HS-5 (cell line): ENCODE results near the gene TAS2R8.
"Not testable (repeated sequence)": the region's sequence is repeated elsewhere in the genome, so short reads cannot be mapped to it uniquely, and the experiment has no call there.

Source experiments
- DNase-seq: peaks from one replicate; pipeline ENCODE4 v3.0.0-alpha.2; 2012; ENCODE audit warnings: low read depth

TAS2R8 gene, protein sequence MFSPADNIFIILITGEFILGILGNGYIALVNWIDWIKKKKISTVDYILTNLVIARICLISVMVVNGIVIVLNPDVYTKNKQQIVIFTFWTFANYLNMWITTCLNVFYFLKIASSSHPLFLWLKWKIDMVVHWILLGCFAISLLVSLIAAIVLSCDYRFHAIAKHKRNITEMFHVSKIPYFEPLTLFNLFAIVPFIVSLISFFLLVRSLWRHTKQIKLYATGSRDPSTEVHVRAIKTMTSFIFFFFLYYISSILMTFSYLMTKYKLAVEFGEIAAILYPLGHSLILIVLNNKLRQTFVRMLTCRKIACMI

GRCh38 chr12:10807186-10807585 is at the start of gene TAS2R8:
TSS of gene TAS2R8 (minus strand) at chr12:10807286. CDS start at chr12:10806980, 306 bp downstream.
- DNase-seq, result no peak

GRCh38 chr12:10855807-10856206 is 48.7 kb upstream of the TAS2R8 start:
- no peak for DNase-seq

GRCh38 chr12:10853776-10854175 is 46.7 kb upstream of the TAS2R8 start:
- DNase-seq, result no peak

GRCh38 chr12:10851243-10851858 is 44.3 kb upstream of the TAS2R8 start:
- DNase-seq, result no peak

DNA sequence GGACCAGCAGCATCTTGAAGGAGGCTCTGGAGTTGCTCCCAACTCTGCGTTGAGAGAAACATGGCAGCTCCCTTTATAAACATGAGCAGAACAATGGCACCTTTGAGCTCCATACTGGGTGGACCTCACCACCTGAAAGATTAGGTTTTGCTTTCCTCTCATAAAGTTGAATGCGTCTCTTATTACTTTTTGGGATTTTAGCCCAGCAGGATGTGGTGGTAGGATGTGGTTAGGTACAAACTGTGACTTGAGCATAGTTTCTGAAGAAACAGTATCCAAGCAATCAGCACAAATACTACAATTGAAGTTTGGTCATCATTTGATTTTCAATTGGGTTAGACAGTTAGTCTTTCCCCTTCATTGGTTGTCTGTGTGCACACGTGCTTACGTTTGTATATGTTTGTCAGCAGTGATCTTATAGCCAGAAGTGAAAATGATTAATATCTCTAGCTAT is 42.4 kb upstream of the TAS2R8 start, which contains the start of gene PRR4:
Gene PRR4 (minus strand): TSS at position 51 of the 454 bp plus-strand sequence. CDS start 38 bp downstream, at position 13.
- DNase-seq, result no peak

DNA sequence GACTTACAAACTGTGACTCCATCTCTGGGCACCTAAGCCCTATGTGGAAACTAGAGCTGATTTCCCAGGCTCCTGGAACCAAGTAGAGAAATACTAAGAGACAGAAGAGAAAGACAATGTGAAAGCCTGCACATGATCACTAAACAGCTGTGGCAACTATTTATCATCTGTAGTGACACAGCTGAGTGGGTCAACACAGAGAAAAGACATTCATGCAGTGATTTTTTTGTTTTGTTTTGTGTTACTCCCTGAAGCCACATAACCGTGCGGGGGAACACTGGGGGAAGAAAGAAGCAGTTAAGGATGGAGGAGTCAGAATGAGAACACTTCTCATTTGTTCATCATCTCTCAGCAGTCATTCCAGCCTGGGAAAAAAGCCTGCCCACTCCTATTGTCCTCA is 40.7 kb upstream of the TAS2R8 start:
- no peak for DNase-seq

DNA sequence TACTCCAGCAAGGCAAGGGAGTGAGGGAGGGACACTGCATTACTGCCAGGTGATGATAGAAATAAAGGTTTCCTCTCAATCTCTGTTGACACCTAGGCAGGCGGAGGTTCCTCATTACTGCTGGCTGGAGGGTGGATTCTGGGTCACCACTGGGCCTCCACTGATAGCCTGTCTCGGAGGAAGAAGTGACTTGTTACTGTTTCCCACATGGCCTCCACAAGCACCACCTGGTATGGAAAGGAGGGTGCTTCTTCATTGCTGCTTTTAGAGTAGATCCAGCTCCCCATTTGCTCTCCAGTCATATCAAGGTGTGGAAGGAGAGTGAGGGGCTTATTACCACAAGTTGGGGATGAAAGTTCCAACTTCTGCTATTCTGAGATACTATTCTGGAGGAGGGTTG is 35.8 kb upstream of the TAS2R8 start:
- no peak for DNase-seq

GRCh38 chr12:10838461-10838860 is 31.4 kb upstream of the TAS2R8 start:
- DNase-seq, result no peak

GRCh38 chr12:10829994-10830393 is 22.9 kb upstream of the TAS2R8 start:
- DNase-seq, result no peak

DNA sequence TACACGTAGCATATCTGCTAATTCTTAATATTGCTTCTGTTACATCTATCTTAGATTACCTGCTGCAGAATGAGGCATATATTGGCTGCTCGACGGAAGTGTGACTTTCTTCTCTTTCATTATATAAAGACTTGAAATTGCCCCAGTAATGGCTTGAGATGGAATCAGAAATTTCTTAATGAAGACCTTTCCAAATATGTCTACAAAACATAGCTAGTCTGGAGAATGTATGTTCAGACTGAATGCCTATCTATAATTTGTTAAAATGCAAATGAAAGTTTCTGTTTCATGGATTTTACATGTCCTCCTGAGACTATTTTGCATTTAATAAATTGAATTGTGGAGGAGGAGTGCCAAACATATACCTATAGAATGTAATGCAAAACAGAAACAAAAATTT is 19.2 kb upstream of the TAS2R8 start, which contains the start of gene TAS2R10:
Gene TAS2R10 (minus strand): TSS at position 101 of the 400 bp plus-strand sequence. CDS start 89 bp downstream, at position 12.
- DNase-seq, result no peak

DNA sequence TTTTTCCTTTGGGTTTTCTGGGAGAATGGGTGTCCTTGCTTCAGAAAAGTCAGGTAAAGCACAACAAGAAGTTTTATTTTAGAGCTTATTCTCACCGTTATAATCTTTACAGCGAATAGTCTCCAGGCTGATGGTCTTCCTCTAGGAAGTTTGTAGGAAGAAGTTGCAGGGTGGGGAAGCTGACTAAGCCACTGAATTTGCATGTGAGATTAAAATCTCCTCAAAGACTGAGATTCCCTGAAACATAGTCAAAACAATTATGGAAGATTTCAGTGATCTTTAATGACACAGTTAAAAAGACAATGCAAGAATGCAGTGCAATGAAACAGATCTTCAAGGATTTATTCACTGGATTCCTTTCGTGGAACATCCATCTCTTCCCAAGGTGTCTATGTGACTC is 17.9 kb upstream of the TAS2R8 start:
- no peak for DNase-seq

GRCh38 chr12:10811883-10812536 is 4.9 kb upstream of the TAS2R8 start:
- DNase-seq, result no peak

GRCh38 chr12:10810068-10810467 is 3.0 kb upstream of the TAS2R8 start, which contains the start of gene TAS2R9:
TSS of gene TAS2R9 (minus strand) at chr12:10810168. CDS start at chr12:10810075, 93 bp downstream.
- DNase-seq, result no peak

GRCh38 chr12:10802587-10802986 is 4.5 kb downstream of the TAS2R8 start, which contains the start of gene TAS2R7:
TSS of gene TAS2R7 (minus strand) at chr12:10802627. CDS start at chr12:10802570, 57 bp downstream.
- no peak for DNase-seq

DNA sequence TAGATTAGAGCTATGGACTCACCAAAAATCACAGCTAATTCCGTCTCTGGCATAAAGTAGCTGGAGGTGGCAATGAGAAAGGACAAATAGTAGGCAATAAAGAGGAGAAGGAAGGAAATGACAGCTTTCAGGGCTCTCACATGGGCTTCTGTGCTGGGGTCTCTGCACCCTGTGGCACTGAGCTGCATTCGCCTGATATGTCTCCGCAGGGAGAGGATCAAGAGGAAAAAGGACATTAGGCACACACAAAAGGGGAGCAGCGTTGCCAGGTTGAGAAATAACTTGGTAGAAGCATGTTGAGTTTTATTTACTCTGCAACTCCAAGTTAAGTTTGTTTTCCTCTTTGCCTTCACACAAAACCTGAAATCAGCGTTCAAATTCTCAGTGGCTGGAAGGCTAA is 5.3 kb downstream of the TAS2R8 start:
- no peak for DNase-seq

DNA sequence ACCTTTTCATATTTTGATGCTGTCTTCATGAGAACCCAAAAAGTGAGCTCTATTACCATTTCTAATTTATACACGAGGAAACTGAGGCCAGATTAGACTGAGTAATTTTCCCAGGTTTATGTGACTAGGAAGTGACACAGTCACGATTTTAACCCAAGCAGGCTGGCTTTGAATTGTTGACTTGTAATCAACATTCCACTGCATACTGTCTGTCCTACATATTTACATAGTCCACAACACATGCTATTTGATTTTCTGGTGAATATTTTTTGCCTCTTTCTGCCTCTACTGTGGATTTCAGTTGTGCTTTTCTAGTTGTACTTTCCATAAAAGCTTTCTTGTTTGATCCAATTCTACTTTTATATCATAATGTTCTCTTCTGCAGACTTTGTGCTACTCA is 12.9 kb downstream of the TAS2R8 start:
- no peak for DNase-seq

- not testable (repeated sequence) for DNase-seq
These were observed 15.3 kb downstream of the TAS2R8 start for GRCh38 chr12:10791769-10792168.

DNA sequence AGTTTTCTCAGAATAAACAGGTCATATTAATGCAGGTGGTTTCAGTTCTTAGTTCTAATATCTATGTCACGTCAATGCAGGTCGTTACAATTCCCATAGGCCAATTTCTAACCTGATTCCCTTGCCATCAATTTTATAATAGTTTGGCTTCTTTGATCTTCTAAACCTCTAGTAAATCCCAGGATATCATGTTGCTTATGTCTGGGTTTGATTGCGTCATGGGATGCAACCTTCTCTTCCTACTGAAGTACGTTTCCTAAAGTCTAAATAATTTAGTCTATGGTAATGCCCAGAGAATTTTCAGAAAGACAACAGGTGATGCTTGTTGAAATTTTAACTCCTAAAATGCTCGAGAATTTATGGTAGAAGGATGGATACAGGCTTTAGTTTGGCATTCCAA is 23.8 kb downstream of the TAS2R8 start:
- DNase-seq, result no peak

DNA sequence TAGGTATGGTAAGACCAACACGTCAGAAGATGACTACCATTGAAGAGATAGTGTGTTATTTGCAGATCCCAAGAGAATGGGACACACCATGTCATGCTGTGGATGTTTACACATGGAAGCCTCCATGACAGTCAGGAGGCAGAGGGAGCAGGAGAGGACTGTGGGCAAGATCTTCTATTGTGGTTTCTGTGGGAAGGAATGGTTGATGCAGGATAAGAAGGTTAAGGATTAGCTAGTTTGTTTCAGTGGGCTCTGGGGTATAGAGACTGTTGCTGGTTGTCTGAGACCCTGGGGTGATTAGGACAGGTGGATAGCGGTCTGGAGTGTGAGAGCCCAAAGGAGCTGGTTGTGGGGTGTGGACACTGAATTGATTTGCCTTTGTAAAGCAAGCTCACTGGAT is 28.0 kb downstream of the TAS2R8 start:
- no peak for DNase-seq

DNA sequence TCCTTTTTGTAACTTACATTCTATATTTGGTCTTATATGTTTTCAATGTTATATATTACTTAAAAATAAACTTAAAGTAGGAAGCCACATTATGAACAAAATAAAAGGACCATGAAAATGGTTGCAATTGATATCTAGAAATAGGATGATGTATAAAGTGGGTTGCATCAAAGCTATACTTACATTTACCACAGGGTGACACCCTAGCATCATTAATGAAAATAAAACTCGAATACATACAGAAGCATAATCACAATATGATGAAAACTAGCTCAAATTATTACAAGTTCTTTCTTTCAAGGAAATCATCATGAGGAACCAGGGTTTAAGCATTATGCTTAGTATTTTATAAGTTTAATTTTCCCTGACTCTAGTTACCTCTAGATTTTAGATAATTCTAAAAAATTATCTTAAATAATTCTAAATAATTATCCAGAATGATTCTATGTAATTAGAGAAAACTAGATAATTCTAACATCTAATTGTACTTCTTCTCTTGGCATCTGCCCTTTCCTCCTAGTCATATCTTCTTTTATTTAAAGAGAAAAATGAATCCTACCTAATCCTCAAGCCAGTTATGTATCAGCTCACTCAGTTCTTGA is 35.9 kb downstream of the TAS2R8 start:
- no peak for DNase-seq

DNA sequence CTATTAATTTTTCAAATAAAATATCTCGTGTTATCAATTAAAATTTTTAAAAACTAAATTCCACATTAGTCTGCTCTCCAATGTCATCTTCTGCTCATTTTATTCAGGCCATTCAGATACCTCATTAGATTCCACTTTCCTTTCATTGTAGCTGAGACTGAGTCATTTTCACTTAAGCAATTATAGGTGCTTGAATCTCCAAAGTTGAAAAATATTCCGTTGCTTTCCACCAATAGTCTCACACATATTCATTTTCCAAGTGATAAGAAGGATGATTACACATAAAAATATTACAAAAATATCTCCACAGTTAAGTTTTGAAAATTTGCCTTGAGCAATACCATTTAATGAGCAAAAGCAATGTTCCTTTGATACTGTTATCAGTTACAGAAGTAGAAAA is 47.4 kb downstream of the TAS2R8 start:
- DNase-seq, result no peak

- DNase-seq, result no peak
These were observed 50.9 kb downstream of the TAS2R8 start for GRCh38 chr12:10756194-10756593.
